Ascending aorta (tissue), 2 donors: ENCODE data around the gene IFNK. TPM values are rescaled to one million over a fixed set of nuclear protein-coding genes. Genes with fewer than 3 reads are reported as not detected.

Experiments
- DNase-seq, 2 donors: peaks; one replicate each; pipeline ENCODE4 v3.0.0-alpha.2; 2019; ENCODE audit warnings: low spot score in 2 of 2
- H3K27ac ChIP-seq, 2 donors: fragments of 200-600 bp; sonication (generic); one replicate each; pipeline ENCODE4 v1.5.1; 2016 to 2017; ENCODE audit warnings: mild to moderate bottlenecking in 1 of 2
- H3K27me3 ChIP-seq: fragments of 200-600 bp; sonication (generic); one replicate; pipeline ENCODE4 v1.5.1; 2017
- H3K36me3 ChIP-seq, 2 donors: fragments of 200-600 bp; sonication (generic); one replicate each; pipeline ENCODE4 v1.5.1; 2016
- H3K4me1 ChIP-seq, 2 donors: fragments of 200-600 bp; sonication (generic); one replicate each; pipeline ENCODE4 v1.5.1; 2016 to 2017; ENCODE audit warnings: mild to moderate bottlenecking in 1 of 2
- H3K4me3 ChIP-seq, 2 donors: fragments of 200-600 bp; sonication (generic); one replicate each; pipeline ENCODE4 v1.5.1; 2016 to 2017; ENCODE audit warnings: mild to moderate bottlenecking in 1 of 2
- H3K9me3 ChIP-seq, 2 donors: fragments of 200-600 bp; sonication (generic); one replicate each; pipeline ENCODE4 v1.5.1; 2016
- intact Hi-C: fragments of 100-400 bp; cut with DNase I; formaldehyde crosslinking; loops from one replicate; pipeline ENCODE4 v1.15.1; 2023
- total RNA-seq: library from RNA; depleted of rRNA; stranded (reverse); fragments of >200 nt; gene quantifications from one replicate; pipeline ENCODE4 v1.1.0, GENCODE V29; 2016
- TF ChIP-seq, protein P1 (sequence below), 3 experiments: fragments of 200-600 bp in 2 of 3; fragments of 450-650 bp in 1 of 3; sonication (generic) in 2 of 3; IDR thresholded peaks; one replicate each; pipeline ENCODE4 v1.5.1; 2016 to 2019; ENCODE audit warnings: antibody characterized with exemption in 3 of 3, mild to moderate bottlenecking in 1 of 3, moderate library complexity in 1 of 3

Gene IFNK
- total RNA-seq, 1 donor from 2014 or later = not detected

DNA sequence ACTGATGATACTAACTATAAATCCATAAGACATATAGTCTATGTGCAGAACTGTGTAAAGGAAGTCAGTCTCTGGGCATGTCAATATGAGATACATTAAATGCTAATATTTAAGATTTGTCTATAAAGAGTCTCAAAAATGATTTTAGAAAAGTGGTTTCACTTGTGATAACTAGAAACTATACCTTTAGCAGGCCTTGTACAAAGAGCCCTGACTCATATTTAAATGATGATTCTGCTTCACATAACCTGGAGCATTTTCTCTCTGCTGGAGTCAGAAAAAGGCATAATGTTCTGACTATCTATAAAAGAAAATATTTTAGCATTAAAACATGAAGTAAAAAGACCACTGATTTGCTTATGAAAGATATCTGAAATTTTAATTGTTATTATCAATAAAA lies 34.2 kb downstream of the IFNK start:
- Histone ChIP-seq H3K27ac (no peak overlapping the region), H3K36me3 (peaks cover 23 to 68% of the 10 kb centered on the region in 2 donors), H3K4me3 (no peak overlapping the region), H3K27me3 (no peaks in the 10 kb centered on the region), H3K9me3 (no peaks in the 10 kb centered on the region), H3K4me1 (no peaks in the 10 kb centered on the region)
- TF ChIP-seq, protein P1, sequence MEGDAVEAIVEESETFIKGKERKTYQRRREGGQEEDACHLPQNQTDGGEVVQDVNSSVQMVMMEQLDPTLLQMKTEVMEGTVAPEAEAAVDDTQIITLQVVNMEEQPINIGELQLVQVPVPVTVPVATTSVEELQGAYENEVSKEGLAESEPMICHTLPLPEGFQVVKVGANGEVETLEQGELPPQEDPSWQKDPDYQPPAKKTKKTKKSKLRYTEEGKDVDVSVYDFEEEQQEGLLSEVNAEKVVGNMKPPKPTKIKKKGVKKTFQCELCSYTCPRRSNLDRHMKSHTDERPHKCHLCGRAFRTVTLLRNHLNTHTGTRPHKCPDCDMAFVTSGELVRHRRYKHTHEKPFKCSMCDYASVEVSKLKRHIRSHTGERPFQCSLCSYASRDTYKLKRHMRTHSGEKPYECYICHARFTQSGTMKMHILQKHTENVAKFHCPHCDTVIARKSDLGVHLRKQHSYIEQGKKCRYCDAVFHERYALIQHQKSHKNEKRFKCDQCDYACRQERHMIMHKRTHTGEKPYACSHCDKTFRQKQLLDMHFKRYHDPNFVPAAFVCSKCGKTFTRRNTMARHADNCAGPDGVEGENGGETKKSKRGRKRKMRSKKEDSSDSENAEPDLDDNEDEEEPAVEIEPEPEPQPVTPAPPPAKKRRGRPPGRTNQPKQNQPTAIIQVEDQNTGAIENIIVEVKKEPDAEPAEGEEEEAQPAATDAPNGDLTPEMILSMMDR (IDR thresholded peaks at IDR 0.05) = no peak
- intact Hi-C loops = no loop called here
- DNase-seq = no peak

DNA sequence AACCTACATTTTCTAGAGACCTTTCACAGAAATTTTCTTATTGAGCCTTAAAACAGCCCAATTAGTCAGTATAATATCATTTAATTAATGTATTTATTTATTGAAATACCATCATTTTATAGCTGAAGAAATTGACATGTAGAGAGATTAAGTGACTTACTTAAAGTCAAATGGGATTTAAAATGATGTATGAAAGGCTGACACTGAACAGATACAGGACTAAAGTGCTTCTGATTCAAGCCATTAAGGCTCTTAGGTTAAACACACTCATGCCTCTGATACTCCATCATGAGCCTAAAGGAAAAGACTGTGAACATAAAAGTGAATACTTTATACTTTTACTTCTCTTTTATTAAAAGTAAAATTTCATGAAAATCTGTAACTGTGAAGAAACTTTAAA lies 36.4 kb downstream of the IFNK start:
- Histone ChIP-seq H3K4me1 (no peaks in the 10 kb centered on the region), H3K9me3 (no peaks in the 10 kb centered on the region), H3K27ac (no peak overlapping the region), H3K36me3 (peaks cover 26 to 56% of the 10 kb centered on the region in 2 donors), H3K4me3 (no peak overlapping the region), H3K27me3 (no peaks in the 10 kb centered on the region)
- TF ChIP-seq, protein P1 (IDR thresholded peaks at IDR 0.05) = no peak
- DNase-seq = no peak
- intact Hi-C loops = no loop called here

DNA sequence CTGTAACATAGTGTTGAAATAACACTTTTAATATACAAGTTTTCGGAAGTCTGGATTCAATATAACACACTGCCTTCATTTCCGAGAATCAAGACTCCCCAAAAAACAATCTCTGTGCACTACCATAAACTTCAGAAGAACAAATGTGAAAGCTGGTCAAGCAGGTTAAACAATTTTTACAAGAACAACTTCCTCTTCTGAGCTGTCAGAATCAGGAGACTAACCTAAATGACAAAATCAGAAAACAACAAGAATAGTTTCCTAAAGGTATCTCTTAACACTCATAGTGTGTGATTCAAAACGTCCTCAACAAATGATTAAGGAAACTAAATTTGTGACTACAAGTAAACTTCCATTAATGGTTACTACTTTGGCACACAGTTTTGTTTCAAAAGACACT lies 37.6 kb downstream of the IFNK start:
- intact Hi-C loops = no loop called here
- DNase-seq = no peak
- Histone ChIP-seq H3K27ac (no peak overlapping the region), H3K36me3 (peaks cover 22 to 46% of the 10 kb centered on the region in 2 donors), H3K27me3 (no peaks in the 10 kb centered on the region), H3K4me1 (no peaks in the 10 kb centered on the region), H3K4me3 (no peak overlapping the region), H3K9me3 (no peaks in the 10 kb centered on the region)
- TF ChIP-seq, protein P1 (IDR thresholded peaks at IDR 0.05) = no peak

DNA sequence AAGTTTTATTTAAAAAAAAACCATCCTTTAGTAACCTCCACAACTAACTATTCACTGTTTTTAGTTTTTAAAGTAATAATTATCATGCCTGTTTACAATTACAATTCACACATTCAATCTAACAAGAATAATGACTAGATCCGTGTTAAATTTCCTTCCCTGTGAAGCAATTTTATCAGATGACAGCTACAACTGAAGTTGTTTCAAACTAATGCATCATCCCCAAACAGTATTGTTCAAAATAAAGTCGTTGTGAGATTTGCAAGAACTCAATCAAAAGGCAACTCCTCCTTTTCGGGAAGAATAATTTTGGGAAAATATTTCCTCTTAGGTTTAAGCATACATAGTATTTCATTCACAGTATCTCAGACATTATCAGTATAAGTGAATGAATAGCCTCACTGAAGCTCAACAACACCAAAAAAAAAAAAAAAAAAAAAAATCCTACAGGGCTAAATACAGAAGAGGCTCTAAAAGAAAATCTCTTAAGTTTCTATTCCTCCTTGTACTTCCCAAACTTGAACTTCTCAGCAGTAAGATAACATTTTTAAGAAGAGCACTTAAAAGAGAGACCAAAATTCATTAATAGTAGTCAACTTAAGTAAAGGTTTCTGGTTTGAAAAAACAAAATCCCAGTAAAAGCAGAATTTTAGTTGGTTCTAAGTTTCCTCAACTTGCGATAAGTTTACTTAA lies 39.8 kb downstream of the IFNK start:
- no peaks in the 10 kb centered on the region for H3K27me3 ChIP-seq
- peaks cover 14 to 27% of the 10 kb centered on the region in 2 donors for H3K36me3 ChIP-seq
- H3K4me3 ChIP-seq = no peak overlapping the region
- intact Hi-C loops = no loop called here
- H3K4me1 ChIP-seq = no peaks in the 10 kb centered on the region
- no peaks in the 10 kb centered on the region for H3K9me3 ChIP-seq
- TF ChIP-seq, protein P1 (IDR thresholded peaks at IDR 0.05) = no peak
- no peak overlapping the region for H3K27ac ChIP-seq
- DNase-seq = no peak

DNA sequence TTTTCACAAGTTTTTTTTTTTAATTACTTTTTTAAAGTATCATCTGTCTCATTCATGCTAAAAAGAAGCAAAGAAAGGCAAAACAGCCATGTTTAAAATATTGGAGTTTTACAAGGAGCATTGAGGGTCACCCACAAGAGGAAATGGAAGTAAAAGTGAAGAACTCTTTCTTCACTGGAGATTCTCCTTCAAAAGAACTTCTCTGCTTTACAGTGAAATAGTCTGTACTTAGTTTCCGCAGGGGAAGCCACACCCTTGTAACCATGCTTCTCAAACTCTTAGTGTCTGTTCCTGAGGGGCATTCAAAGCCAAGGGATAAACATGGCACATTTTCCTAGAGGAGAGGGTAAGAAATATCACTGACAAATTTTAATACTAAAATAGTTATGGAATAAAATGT lies 40.6 kb downstream of the IFNK start:
- no peak overlapping the region for H3K27ac ChIP-seq
- no peaks in the 10 kb centered on the region for H3K9me3 ChIP-seq
- TF ChIP-seq, protein P1 (IDR thresholded peaks at IDR 0.05) = no peak
- H3K27me3 ChIP-seq = no peaks in the 10 kb centered on the region
- intact Hi-C loops = no loop called here
- DNase-seq = no peak
- peaks cover 14 to 23% of the 10 kb centered on the region in 2 donors for H3K36me3 ChIP-seq
- H3K4me1 ChIP-seq = no peaks in the 10 kb centered on the region
- no peak overlapping the region for H3K4me3 ChIP-seq
